Endodermal cell (in vitro differentiated cells): Measurements from ENCODE around the gene NEGR1. TPM values are rescaled to one million over a fixed set of nuclear protein-coding genes. Genes with fewer than 3 reads are reported as not detected.
A peak's percentile ranks its signal among the peaks of the same experiment; 100 is the strongest.

Experiments used
- DNase-seq: peaks from one replicate; pipeline ENCODE4 v3.0.0-alpha.2; 2017
- H3K27ac ChIP-seq: 2 replicates; pipeline ENCODE4 v1.5.1; 2013; ENCODE audit warnings: mild to moderate bottlenecking, low read depth, low read length, moderate library complexity
- H3K27me3 ChIP-seq: 2 replicates; pipeline ENCODE4 v1.6.1; 2013; ENCODE audit warnings: mild to moderate bottlenecking, low read length, moderate library complexity; ENCODE audit not compliant: insufficient read depth, control insufficient read depth, poor library complexity, severe bottlenecking
- H3K36me3 ChIP-seq: 2 replicates; pipeline ENCODE4 v1.7.0; 2013; ENCODE audit warnings: mild to moderate bottlenecking, low read length, moderate library complexity; ENCODE audit not compliant: control insufficient read depth, insufficient read depth
- H3K4me1 ChIP-seq: one replicate; pipeline ENCODE4 v1.7.0; 2013; ENCODE audit warnings: low read length; ENCODE audit not compliant: control insufficient read depth, insufficient read depth
- H3K4me3 ChIP-seq: 2 replicates; pipeline ENCODE4 v1.5.1; 2013; ENCODE audit warnings: mild to moderate bottlenecking, low read length, moderate library complexity
- H3K9ac ChIP-seq: 2 replicates; pipeline ENCODE4 v1.6.1; 2013; ENCODE audit warnings: mild to moderate bottlenecking, low read length, moderate library complexity; ENCODE audit not compliant: poor library complexity, severe bottlenecking; ENCODE audit errors: extremely low read depth
- H3K9me3 ChIP-seq: 2 replicates; pipeline ENCODE4 v1.6.1; 2013; ENCODE audit warnings: mild to moderate bottlenecking, low read length, moderate library complexity; ENCODE audit not compliant: control insufficient read depth
- H3K27ac Mint-ChIP-seq: 2 replicates; pipeline ENCODE4 v1.8.0; 2020; ENCODE audit warnings: mixed read lengths
- H3K27me3 Mint-ChIP-seq: 2 replicates; pipeline ENCODE4 v1.8.0; 2021; ENCODE audit warnings: mild to moderate bottlenecking, mixed read lengths; ENCODE audit not compliant: insufficient read depth
- H3K36me3 Mint-ChIP-seq: 2 replicates; pipeline ENCODE4 v1.8.0; 2020; ENCODE audit warnings: low read depth, mixed read lengths
- H3K4me1 Mint-ChIP-seq: 2 replicates; pipeline ENCODE4 v1.8.0; 2020; ENCODE audit warnings: mixed read lengths
- H3K4me3 Mint-ChIP-seq: 2 replicates; pipeline ENCODE4 v1.8.0; 2020; ENCODE audit warnings: mild to moderate bottlenecking, moderate library complexity, mixed read lengths
- H3K9me3 Mint-ChIP-seq: 2 replicates; pipeline ENCODE4 v1.8.0; 2020; ENCODE audit warnings: mild to moderate bottlenecking, mixed read lengths
- WGBS, 2 experiments: methylation state at CpG; one replicate each; pipeline versions ENCODE4 v1.1.5 to v1.1.7; 2013; ENCODE audit warnings: missing lambda C conversion rate in 2 of 2, mixed read lengths in 1 of 2; ENCODE audit not compliant: insufficient coverage in 1 of 2, insufficient read length in 1 of 2; 5-methylcytosine and 5-hydroxymethylcytosine counted together
- total RNA-seq, 2 donors: library from RNA; stranded (reverse); fragmentation: NEBNext Ultra II Directional in 1 of 2; extraction: Animal tissue kit (Norgen Biotek cat#: 25700) in 1 of 2; gene quantifications; 2 replicates in 1 of 2; 3 replicates in 1 of 2; pipeline ENCODE4 v1.2.1, GENCODE V29; 2021
- TF ChIP-seq, protein P1 (sequence below): fragments of 200-600 bp; sonication (generic); conservative IDR thresholded peaks from 2 replicates; pipeline ENCODE4 v1.5.0; 2021; ENCODE audit warnings: antibody characterized with exemption, mild to moderate bottlenecking

NEGR1 gene
- total RNA-seq, 2 donors from 2014 or later, result 1.5 to 2.1 TPM

DNA sequence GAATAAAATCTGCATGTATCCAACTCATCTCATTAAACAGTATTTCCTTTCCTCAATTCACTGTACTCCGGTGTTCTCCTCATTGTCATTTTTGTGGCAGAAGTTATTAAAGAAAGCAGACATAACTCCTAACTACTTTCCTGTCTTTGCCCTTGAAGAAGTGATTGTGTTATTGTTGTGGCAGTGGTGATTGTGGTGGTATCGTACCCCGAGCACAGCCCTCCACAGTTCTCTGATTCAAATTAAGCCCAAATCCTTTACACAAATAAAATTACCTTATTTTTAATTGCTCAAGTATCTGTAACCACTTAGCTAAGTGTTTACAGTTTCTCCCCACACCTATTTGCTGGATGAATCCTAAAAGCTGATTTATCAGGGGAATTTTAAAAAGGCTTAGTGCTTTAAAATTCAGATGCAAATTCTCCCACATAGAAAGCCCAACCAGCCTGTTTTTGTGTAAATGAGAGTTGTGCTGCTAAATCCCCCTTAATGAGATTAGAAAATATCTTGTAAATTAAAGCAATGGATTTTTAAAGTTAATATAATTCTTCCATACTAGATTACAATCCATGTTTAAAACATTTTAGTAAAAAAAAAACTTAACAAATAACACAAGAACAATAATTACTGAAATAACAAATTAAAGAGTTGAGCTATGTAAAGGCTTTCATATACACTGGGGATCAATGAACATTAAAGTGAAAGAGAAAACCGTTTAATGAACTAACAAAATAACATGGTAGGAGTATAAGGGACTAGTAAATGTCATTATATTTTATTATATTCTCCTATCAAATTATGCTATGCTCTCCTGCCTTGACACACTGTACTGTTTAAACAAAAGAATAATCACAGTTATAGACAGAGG, 259.0 kb downstream of the NEGR1 start:
- Histone ChIP-seq H3K9me3 (no peaks in the 10 kb centered on the region), H3K36me3 (no peaks in the 10 kb centered on the region), H3K27ac (no peak overlapping the region), H3K9ac (no peak overlapping the region), H3K4me1 (peaks cover 6% of the 10 kb centered on the region), H3K4me3 (no peak overlapping the region), H3K27me3 (no peaks in the 10 kb centered on the region)
- Mint-ChIP-seq H3K27ac (peak overlapping the region; percentile 91), H3K27me3 (peaks cover 3% of the 10 kb centered on the region), H3K4me3 (peak overlapping the region; percentile 25), H3K9me3 (peaks cover 2% of the 10 kb centered on the region), H3K36me3 (no peaks in the 10 kb centered on the region), H3K4me1 (peaks cover 18% of the 10 kb centered on the region)
- WGBS, 2 experiments, result 36% methylated on average over 2 of the region's 4 CpGs; no CpG with 5 or more reads in 1 of the 2 experiments
- no peak for DNase-seq
- TF ChIP-seq, protein P1, sequence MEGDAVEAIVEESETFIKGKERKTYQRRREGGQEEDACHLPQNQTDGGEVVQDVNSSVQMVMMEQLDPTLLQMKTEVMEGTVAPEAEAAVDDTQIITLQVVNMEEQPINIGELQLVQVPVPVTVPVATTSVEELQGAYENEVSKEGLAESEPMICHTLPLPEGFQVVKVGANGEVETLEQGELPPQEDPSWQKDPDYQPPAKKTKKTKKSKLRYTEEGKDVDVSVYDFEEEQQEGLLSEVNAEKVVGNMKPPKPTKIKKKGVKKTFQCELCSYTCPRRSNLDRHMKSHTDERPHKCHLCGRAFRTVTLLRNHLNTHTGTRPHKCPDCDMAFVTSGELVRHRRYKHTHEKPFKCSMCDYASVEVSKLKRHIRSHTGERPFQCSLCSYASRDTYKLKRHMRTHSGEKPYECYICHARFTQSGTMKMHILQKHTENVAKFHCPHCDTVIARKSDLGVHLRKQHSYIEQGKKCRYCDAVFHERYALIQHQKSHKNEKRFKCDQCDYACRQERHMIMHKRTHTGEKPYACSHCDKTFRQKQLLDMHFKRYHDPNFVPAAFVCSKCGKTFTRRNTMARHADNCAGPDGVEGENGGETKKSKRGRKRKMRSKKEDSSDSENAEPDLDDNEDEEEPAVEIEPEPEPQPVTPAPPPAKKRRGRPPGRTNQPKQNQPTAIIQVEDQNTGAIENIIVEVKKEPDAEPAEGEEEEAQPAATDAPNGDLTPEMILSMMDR, result no peak

DNA sequence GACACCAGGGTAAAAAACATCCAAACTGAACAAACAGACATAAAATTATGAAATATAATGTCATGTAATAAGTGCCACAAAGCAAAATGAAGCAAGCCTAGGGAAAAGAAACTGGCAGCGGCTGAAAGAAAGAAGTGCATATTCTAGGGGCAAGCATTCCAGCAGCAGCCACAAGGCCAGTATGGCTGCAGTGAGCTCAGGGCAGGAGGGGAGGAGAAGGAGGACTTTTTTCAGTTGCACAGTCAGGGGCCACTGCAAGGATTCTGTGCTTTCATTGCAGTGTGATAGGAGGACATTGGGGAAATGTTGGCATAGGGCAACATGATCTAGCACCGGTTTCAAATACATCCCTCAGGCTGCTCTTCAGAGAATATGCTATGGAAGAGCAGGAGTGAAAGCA, 263.8 kb downstream of the NEGR1 start:
- Histone ChIP-seq H3K9me3 (no peaks in the 10 kb centered on the region), H3K27me3 (no peaks in the 10 kb centered on the region), H3K9ac (no peak overlapping the region), H3K4me3 (no peak overlapping the region), H3K27ac (no peak overlapping the region), H3K4me1 (no peaks in the 10 kb centered on the region), H3K36me3 (no peaks in the 10 kb centered on the region)
- Mint-ChIP-seq H3K36me3 (no peaks in the 10 kb centered on the region), H3K27me3 (no peaks in the 10 kb centered on the region), H3K27ac (no peak overlapping the region), H3K4me1 (peaks cover 11% of the 10 kb centered on the region), H3K4me3 (no peak overlapping the region), H3K9me3 (no peaks in the 10 kb centered on the region)
- TF ChIP-seq, protein P1, result peak; percentile 26
- WGBS, 2 experiments, result 89 to 100% methylated on average over 1 to 2 of the region's 2 CpGs
- DNase-seq, result no peak

DNA sequence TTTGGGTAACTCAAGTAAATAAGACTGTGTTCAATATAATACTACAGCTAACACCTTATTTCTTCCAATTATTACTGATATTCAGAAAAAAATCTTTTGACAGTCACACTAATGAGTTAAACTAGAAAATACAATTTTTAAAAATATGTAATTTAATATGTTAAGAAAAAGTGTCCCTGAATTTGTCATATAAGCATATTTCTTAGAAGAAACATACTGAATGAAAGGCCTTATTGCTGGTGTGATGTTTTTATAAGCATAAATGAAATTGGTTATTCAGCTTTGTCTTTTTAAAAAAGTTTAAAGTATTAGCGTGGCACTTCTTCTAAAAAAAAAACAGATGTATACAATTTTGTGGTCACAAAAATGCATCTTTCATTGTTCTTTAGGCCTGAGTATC, 267.3 kb downstream of the NEGR1 start:
- DNase-seq, result no peak
- TF ChIP-seq, protein P1, result no peak
- Histone ChIP-seq H3K4me1 (no peaks in the 10 kb centered on the region), H3K36me3 (no peaks in the 10 kb centered on the region), H3K4me3 (no peak overlapping the region), H3K9ac (no peak overlapping the region), H3K9me3 (no peaks in the 10 kb centered on the region), H3K27ac (no peak overlapping the region), H3K27me3 (no peaks in the 10 kb centered on the region)
- Mint-ChIP-seq H3K4me3 (no peak overlapping the region), H3K27me3 (no peaks in the 10 kb centered on the region), H3K27ac (no peak overlapping the region), H3K36me3 (no peaks in the 10 kb centered on the region), H3K4me1 (peaks cover 7% of the 10 kb centered on the region), H3K9me3 (no peaks in the 10 kb centered on the region)
- 100% methylated on average over 1 of the region's 1 CpG; no CpG with 5 or more reads in 1 of the 2 experiments for WGBS, 2 experiments
